Stimulated activated CD8-positive, alpha-beta memory T cell treated with anti-CD3 and anti-CD28 coated beads, Interleukin-7, amount 100 ng/mL, for 4 hours (primary cell): ENCODE data around the gene KLK3.

ENCODE experiments used
- DNase-seq, 2 donors: peaks; one replicate each; pipeline ENCODE4 v3.0.0-alpha.2; 2020; ENCODE audit warnings: low read depth in 2 of 2

Gene KLK3

GRCh38 chr19:50898018-50898417 is 43.3 kb downstream of the KLK3 start:
- no peak for DNase-seq

GRCh38 chr19:50899569-50899968 is 44.9 kb downstream of the KLK3 start:
- DNase-seq: no peak

- no peak for DNase-seq
These were observed 47.9 kb downstream of the KLK3 start for GRCh38 chr19:50902640-50903039.

GRCh38 chr19:50906217-50906616 is 51.5 kb downstream of the KLK3 start:
- no peak for DNase-seq

- no peak for DNase-seq
These were observed 53.6 kb downstream of the KLK3 start for GRCh38 chr19:50908336-50908735.

GRCh38 chr19:50909240-50910070 is 54.7 kb downstream of the KLK3 start:
- no peak for DNase-seq
